GM12865 (cell line): ENCODE results near the gene DDX19B.
"Not testable (repeated sequence)": the region's sequence is repeated elsewhere in the genome, so short reads cannot be mapped to it uniquely, and the experiment has no call there.

Experiments used
- DNase-seq: peaks from one replicate; pipeline ENCODE4 v3.0.0; 2010; ENCODE audit warnings: low read depth
- H3K4me3 ChIP-seq: 2 replicates; pipeline ENCODE4 v1.5.1; 2011; ENCODE audit warnings: mild to moderate bottlenecking, low read depth, low read length, control low read depth
- CTCF ChIP-seq: IDR thresholded peaks from 2 replicates; pipeline ENCODE4 v1.5.1; 2011; ENCODE audit warnings: low read length, control low read depth, low read depth, inconsistent platforms; ENCODE audit not compliant: insufficient read depth; ENCODE audit errors: missing control alignments

The DDX19B gene

DNA sequence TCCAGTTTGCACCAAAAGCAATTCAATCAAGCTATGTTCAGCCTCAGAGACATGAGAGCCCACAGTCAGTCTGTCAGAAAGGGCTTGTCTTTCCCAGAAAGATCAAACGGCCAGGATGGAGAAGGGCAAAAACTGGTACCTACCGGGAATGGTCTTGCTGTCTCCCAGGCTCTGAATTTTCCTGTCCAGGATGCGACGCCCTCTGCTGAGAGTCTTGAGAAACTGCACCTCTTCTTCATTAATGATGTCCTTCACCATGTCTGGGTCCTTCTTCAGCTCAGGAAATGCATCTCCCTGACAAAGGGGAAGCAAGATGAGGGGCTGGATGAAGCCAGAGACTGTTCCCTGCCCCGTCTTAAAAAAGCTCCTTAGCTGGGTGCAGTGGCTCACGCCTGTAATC lies 31.5 kb upstream of the DDX19B start:
- peak; percentile 46 for DNase-seq
- peak; percentile 67 for TF ChIP-seq CTCF
- no peak overlapping the region for H3K4me3 ChIP-seq

DNA sequence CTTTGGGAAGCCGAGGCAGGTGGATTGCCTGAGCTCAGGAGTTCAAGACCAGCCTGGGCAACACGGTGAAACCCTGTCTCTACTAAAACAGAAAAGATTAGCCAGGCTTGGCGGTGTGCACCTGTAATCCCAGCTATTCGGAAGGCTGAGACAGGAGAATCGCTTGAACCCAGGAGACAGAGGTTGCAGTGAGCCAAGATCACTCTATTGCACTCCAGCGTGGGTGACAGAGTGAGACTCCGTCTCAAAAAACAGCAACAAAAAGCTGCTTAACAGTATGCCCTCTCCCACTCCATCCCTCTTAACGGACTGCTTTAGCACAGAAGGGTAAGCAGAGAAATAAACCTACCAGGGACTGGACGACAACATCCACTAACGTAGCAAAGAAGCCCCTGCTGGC lies 31.1 kb upstream of the DDX19B start:
- DNase-seq, H3K4me3 ChIP-seq: not testable (repeated sequence)

GRCh38 chr16:70269471-70269870 lies 29.5 kb upstream of the DDX19B start:
- H3K4me3 ChIP-seq: no peak overlapping the region
- no peak for DNase-seq
- TF ChIP-seq CTCF: no peak

GRCh38 chr16:70270176-70270575 lies 28.8 kb upstream of the DDX19B start:
- TF ChIP-seq CTCF: no peak
- DNase-seq: no peak
- H3K4me3 ChIP-seq: no peak overlapping the region

DNA sequence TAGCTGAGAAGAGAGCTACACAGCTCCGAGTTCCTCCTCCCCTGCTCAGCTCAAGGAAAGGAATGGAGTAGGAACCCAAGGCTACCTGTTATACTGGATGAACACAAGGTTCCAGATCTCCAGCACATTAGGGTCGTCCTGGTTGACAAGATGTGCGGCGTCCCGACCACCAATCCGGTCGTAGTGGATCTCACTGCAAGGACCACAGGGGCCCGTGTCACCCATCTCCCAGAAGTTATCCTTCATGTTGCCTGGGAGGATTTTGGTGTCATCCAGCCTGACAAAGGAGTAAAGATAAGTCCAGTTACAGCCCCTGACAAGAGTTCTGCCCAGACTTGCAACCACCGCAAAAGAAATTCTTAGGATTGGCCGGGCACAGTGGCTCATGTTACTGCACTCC lies 27.3 kb upstream of the DDX19B start:
- no peak for DNase-seq
- TF ChIP-seq CTCF: no peak
- no peak overlapping the region for H3K4me3 ChIP-seq

GRCh38 chr16:70276392-70276791 lies 22.6 kb upstream of the DDX19B start:
- no peak for DNase-seq
- no peak for TF ChIP-seq CTCF

GRCh38 chr16:70287304-70287971 lies 11.5 kb upstream of the DDX19B start:
- not testable (repeated sequence) for DNase-seq
- H3K4me3 ChIP-seq: peak overlapping the region; percentile 88

More at GRCh38 chr16:70276392-70276791, 22.6 kb upstream of the DDX19B start:
- H3K4me3 ChIP-seq: no peak overlapping the region
